Stimulated activated naive CD8-positive, alpha-beta T cell treated with anti-CD3 and anti-CD28 coated beads, Interleukin-15, Interleukin-2, amounts not matched to agents 100 U/mL and 50 U/mL, for 24 hours (primary cell): Measurements from ENCODE around the gene STT3B.
"Not testable (repeated sequence)": the region's sequence is repeated elsewhere in the genome, so short reads cannot be mapped to it uniquely, and the experiment has no call there.

Experiments used
- ATAC-seq: fragments of 150-1000 bp; cut with Tn5 transposase; one replicate; pipeline ENCODE4 v1.10.0; 2021
- DNase-seq: peaks from one replicate; pipeline ENCODE4 v3.0.0; 2021

STT3B gene

DNA sequence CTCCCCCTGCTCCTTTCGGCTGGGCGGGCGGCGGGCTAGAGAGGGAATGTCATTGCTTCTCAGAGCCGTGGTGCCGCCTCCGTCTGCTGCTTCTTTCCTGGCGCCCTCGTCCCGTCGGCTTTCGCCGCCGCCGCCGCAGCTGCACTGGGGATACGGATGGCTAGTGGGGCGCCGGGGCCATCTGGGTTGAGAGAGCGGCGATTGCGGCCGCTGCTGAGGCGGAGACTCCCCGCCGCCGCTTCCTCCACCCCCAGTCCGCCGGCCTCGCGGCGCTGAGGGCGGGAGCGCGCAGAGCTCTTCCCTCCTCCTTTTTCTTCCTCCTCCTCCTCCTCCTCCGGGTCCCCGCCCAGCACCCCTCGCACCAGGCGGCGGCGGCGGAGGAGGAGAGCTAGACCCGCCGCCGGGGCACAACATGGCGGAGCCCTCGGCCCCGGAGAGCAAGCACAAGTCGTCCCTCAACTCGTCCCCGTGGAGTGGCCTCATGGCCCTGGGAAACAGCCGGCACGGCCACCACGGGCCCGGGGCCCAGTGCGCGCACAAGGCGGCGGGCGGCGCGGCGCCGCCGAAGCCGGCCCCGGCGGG is at the start of gene STT3B:
TSS of gene STT3B (plus strand) at position 339 of the 582 bp plus-strand sequence. CDS start at position 413, 74 bp downstream.
- DNase-seq (peak; percentile 85), ATAC-seq (peak; percentile 63)

DNA sequence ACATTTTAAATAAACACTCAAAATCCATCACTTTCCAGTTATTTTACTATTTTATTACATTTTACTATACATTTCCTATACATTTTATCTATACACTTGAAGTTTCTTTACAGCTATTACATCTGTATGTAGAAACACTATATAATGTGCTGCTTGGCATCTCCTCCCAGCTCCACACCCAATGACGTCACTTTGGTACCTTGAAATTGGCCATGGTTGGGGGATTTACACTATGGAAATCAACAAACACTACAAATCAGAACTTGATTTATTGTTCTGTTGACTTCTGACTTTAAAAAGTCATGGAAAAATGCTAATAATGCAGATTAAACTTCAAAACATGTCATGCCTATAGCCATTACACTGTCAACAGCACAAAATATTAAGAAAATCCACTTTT is 48.9 kb upstream of the STT3B start:
- ATAC-seq: no peak

DNA sequence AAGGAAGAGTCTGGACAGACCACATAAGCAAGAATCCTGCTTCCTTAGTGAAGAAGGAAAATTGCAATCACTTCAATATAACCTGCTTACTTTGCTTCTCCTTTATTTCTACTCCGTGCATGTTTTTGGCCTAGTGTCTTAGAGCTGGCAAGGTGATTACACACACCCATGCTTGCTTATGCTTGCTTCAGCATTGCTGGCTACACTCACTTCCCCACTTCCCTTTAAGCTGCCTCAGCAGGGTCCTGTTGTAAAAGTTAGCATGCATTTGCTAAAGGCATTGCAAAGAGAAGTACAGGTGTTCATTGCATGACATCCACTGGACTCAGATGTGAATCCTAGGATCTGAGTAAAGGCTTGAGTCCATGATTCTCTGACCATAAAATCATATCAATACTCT is 47.5 kb upstream of the STT3B start:
- DNase-seq (no peak), ATAC-seq (no peak)

More for the DNA sequence above, 48.9 kb upstream of the STT3B start:
- DNase-seq: no peak

DNA sequence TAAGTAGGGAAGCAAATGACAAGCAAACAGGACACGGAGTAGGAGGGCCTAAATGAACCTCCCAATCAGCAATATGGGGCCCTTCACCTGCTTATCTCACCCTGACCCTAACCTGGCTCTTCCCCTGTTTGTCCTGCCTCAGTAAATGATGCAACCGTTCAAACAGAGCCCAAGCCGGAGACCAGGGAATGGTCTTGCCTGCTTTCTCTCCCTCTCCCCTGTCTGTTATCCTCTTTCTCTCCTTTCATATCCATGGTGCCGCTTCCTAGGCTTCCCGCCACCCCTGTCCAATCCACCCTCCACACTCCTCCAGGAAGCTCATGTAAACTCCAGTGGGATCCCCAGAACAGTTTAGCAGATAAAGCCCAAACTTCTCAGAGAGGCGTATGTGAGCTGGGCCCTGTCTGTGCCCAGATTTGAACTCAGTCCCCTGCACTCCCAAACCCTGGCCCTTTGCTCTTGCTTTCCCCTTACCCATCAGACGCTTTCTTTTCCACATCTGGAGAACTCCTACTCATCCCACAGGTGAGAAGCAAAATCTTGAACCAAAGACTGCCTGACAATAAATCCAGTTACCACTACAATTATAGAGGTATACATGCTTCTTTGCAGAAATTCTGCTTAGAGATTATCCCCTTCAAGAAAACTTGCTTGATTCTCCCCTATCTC is 45.7 kb upstream of the STT3B start:
- ATAC-seq: no peak
- DNase-seq: no peak

DNA sequence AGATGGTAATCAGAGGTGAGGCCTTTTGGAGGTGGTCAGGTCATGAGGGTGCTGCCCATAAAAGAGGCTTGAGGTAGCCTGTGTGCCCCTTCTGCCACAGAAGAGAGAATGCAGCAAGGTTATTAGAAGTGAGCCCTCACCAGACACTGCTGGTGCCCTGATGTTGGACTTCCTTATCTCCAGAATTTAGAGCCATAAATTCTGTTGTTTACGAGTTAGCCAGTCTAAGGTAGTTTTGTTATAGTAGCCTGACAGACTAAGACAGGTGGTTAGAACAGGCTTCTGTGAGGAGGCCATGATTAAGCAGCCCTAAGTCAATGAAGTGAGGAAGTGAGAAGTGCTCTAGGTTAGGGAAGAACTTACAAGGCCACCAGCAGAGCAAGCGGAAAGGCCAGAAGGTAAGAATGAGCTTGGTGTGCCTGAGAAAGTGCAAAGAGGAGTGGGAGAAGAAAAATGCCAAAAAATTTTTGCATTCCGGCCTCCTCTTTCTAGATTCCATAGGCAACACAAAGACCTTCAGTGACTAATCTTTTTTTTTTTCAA is 44.2 kb upstream of the STT3B start:
- no peak for ATAC-seq
- DNase-seq: no peak

DNA sequence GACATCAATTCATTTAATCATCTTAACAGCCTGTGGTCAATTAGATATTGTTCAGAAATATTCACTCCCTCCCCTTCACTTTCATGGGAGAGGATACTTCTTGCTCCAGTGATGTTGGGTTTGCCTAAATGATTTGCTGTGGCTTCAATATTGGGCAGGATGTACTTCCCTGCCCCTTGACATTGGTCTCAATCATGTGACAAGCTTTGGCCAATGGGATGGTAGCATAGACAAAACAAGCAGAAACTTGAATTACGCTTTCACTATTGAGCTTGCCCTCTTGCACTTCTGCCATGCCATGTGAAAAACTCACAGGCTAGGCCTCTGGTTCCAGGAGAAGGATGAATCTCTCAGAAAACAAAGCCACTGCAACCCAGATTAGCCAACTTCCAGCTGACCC is 42.2 kb upstream of the STT3B start:
- no peak for DNase-seq
- no peak for ATAC-seq

DNA sequence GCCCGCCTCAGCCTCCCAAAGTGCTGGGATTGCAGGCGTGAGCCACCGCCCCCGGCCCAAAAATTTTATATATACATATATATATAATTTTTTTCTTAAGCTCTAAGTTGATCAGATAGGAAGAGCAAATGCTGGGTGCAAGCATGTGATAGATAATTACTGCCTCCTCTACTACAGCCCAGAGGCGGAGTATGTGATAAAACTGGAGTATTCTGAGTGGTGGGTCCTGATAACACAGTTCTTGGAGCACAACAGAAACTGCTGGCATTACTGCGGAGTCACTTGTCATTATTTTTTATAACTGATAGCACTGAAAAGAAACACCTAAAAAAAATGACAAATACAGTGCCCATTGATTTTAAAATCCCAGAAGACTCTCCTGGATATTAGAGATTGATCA is 41.1 kb upstream of the STT3B start:
- ATAC-seq: no peak
- DNase-seq: no peak

DNA sequence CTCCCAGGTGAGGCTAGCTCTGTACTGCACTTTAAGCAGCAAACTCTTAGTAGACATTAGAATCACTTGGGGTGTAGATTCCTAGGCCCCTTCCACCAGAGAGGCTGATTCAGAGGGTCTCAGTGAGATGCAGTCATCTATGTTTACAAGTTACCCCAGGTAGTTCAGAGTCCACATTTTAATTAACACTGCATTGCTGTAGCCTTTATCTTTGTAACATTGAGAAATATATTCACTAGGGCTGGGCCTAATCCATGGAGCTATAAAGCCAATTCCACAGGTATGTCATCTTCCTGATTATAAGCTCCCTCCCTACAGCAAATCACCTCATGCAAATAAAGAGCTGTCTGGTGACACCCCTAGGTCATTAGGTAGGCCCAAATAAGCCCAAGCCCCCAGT is 39.6 kb upstream of the STT3B start:
- ATAC-seq: no peak

DNA sequence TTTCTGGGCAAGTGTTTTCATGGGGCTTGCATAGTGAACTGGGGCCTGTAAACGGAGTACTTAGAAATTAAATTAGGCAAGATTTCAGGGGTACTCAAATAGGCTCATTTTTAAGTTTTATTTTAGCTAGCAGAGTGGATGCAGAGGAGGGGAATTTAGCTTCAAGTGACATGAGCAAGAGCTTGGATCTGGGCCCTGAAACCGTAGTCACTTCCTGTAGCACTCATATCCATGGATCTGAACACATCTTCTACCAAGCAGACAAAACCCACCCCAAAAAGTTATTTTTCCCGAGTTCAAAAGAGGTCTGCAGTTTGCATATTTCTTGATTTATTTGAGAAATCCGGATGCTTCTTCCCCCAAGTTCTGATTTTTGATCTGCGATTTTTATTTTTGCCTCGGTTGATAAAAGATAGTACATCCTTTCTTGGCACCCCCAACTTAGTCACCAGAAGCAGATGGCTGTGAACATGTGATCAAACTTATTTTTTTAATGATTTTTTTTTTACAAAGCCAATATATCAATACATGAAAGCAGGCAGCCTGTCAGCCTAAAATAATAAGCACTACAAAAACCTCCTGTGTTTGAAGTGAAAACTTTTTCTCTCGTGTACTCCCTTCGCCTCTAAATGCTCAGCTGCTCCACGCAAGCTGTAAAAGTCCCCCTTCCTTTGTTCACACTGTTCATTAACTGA is 36.6 kb upstream of the STT3B start:
- no peak for ATAC-seq
- no peak for DNase-seq

More for the DNA sequence above, 39.6 kb upstream of the STT3B start:
- no peak for DNase-seq

DNA sequence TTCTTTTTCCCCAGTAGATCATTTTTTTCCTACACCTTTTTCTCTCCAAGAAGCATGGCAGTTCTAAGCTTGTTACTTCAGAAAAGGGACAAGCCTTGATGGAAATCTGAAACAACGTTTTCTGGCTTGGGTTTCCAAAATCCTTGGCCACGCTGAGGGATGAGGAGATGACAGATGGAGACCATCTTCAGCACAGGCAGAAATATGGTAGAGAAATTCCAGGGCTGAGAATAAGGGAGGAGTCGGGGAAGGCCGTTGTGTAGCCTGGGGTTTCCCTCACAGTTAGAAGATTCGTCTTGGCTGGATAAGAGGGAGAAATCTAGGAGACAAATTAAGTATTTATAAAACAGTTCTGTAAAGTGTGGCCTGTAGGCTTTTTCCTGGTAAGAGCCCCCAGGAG is 33.9 kb upstream of the STT3B start:
- DNase-seq (no peak), ATAC-seq (no peak)

DNA sequence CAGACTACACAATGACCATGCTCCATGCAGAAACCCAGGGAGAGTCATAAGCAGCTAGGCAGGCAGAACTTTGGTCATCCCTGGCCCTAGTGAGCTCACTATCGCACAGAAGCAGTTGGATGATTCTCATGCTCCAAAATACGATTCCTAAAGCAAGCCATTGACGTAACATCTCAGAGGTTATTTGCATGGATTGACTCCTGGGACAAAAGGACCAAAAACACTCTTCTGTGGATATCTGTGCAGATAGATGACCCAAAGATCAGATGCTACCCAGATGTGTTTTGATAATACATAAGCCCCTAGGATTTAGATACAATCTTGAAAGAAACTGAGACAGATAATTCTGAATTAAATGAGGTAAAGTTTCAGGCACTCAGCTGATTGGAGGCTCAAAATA is 33.4 kb upstream of the STT3B start:
- no peak for DNase-seq
- ATAC-seq: no peak

DNA sequence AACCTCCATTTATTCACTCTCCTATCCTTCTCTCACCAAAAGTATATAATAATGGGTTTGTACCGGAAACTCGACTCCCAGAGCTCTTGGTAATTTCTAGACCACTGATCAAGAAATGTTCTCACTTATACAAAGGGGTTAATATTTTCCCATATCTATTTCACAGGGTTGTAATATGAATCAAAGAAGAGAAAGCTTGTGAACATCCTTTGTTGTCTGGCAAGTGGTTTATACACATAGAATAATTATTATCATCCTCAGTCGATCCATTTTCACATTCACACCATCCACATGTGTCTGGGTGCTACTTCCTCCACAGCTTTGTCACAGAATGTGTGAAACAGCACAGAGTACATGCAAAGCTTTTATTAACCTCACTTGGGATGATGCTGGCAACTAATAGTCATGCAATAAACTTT is 29.9 kb upstream of the STT3B start:
- DNase-seq (no peak), ATAC-seq (peak; percentile 36)

DNA sequence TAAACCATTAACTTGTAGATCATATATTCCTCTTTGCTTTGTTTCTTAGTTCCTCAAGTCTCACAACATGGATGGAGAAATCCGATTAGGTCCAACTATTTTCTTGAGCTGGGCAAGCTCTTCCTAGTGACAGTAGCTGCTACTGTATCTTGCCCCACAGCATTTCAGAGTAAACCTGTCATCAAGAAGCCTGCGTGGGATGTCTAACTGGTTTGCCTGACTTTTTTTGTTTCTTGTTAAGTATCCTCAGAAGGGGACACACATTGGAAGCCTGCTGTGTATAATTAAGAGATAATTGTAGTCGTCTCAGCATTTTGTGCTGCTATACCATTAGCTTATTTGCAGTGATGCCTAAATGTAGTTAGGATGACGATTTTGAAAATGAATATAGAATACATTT is 29.3 kb upstream of the STT3B start:
- DNase-seq (no peak), ATAC-seq (no peak)

DNA sequence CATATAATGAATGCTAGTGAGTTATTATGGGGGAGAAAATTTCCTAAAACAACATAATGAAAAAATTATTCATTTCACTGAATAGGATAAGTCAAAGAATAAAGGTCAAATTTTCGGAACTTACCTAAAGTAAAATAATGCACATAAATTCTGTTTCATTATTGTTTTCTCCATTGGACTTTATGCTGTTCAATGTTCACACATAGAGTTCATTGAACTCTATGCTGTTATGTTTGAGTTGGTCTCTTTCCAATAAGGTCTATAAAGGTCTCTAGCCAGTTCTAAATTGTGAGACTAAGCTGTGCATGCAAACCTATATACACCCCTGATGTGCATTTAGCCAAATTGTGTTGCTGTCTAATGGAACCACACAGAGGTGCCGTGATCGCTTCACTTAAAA is 28.5 kb upstream of the STT3B start:
- ATAC-seq: no peak
- no peak for DNase-seq

DNA sequence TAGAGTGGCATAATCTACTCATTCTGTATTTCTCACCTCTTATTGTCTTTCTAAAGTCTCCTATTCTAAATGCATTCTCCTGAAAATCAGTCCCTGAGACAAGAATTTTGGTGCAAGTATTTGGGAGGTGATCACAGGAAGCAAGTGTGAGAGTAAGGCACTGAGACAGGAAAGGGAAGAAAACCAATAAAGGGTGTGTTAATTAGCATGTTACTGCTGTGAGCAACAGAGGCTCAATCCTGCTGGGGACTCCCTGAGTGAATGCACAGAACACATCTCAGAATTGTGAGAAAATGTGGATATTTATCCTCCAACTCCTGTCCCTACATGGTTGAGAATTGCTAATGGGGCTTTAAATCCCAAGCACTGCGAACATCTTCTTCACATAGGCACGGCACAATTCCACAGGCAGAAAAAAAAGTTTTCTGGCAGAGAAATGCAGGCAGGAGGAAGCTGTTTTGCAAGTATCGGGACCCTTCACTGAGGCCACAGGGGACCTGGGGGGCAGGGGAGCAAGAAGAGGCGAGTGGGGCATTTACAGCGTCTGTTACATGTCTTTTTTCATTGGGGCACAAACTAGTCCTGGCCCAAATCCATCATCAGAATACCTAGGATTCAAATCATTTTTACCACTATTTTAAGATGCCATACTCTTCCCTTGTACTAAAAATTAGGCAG is 27.2 kb upstream of the STT3B start:
- DNase-seq: no peak
- ATAC-seq: no peak

DNA sequence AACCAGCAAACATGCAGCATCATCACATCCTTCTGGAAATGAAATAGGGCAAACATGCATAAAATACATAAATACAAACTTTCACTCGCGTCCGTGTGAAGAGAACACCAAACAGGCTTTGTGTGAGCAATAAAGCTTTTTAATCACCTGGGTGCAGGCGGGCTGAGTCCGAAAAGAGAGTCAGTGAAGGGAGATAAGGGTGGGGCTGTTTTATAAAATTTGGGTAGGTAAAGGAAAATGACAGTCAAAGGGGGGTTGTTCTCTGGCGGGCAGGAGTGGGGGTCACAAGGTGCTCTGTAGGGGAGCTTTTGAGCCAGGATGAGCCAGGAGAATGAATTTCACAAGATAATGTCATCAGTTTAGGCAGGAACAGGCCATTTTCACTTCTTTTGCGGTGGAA is 26.2 kb upstream of the STT3B start:
- ATAC-seq, DNase-seq: not testable (repeated sequence)

DNA sequence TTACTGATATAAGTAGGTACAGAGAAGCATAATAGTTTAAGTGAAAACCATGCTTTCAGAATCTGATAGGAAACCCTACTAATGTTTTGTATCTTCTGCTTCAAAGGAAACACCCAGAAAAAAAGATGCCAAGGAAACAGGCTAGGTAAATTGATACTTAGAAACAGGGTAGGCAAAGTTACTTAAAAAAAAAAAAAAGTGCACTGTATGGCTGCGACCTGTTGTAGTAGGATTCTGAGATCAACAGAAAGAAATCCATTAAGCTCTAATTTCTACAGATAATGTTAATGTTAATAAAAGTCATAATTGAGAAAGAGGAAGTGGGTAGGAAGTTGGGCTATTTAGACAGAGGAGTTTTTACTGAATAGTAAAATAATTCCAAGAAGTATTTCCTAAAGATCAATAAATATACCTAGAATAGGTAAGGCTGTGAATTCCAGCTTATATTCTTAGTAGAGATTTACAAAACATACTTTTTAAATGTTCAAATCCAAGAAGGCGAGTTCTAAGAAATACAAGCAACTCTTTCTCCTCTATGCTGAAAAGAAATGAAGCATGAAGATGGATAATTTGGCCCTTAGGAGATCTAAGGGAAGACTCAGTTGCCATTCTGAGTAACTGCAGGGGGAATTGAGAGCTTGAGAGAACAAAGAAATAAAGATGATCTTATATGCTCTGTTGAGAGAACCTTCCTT is 24.1 kb upstream of the STT3B start:
- no peak for ATAC-seq
- no peak for DNase-seq

DNA sequence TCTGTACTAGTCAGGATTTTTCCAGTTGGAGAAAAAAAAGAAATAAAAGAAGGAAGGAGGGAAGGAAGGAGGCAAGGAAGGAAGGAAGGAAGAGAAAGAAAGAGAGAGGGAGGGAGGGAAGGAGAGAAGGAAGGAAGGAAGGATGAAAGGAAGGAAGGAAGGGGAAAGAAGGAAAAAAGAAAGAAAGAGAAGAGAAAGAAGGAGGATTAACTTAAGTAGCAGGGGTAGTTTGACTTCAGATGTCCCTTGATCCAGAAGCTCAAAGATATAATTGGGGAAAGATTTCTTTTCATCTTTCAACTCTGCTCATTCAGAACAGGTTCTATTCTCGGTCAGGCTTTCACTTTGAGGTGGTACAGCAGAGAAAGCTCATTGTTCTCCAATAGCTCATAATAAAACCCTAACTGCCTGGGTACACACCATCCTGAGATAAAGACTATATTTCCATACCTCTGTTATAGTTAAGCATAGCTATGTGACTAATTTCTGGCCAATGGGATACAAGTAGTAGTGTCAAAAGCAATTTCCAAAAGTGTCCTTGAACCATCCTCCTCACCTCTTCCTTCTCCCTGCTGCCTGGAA is 23.5 kb upstream of the STT3B start:
- DNase-seq (no peak), ATAC-seq (peak; percentile 55)

DNA sequence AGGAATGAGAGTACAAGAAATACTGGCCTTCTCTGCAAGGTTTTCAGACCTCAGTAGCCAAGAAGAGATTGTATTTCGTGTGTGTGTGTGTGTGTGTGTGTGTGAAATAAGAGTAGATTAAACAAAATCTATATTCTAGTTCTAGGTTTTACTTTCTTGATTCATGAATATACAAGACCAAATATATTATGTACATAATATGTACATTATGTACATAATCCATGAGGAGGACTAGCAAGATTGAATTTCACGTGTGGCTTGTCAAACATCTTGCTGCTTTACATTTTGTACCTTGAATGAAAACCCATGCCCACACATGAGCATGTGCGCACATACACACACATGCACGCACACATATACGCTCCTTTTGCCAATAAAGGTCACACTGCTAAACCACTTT is 18.2 kb upstream of the STT3B start:
- no peak for DNase-seq
- ATAC-seq: no peak

DNA sequence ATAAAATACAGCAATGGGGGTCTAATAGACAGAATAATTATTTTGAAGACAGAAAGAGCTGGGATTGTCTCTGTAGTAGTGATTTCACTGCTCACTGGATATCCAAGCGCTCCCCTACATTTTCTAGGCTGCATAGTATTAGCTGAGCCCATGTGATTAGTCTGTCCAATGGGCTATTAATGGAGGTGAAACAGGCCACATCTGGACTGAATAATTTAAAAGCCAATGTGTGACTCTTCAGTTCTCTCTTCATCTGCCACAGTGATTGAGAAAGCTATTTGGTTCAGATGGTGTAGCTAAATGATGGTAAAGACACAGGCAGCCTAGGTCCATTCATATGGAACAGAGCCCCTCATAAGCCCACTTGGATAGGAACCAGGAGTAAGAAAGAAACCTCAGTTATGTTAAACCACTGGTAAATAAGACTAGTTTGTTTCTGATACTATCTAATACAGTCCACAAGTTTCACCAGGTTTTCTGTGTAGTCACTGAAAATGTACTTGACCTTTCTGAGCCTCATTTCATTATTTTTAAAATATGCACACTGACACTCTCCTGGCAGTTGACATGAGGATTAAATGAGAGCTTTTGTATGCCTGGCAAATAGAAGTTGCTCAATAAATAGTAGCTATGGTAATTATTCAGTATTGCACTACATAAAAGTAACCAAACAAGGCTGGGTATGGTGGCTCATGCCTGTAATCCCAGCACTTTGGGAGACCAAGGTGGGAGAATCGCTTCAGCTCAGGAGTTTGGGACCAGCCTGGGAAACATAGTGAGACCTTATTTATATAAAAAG is 17.0 kb upstream of the STT3B start:
- DNase-seq (no peak), ATAC-seq (no peak)

DNA sequence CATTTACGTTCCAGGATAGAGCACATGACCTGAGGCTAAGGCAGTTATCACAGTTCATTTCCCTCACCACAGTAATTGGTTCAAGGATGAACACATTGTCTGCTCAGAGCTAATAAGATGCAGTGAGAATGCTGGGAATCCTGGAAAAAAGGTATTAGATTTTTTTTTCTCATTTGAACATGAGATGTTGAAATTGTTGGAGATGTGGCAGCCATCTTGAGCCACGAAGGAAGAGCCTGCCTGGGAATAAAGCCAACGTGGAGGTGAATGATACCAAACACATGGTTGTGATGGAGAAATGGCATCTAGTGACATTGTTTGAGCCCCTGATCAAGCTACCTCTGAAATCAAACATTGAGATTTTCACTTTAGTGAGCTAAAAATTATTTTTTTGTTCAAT is 16.0 kb upstream of the STT3B start:
- DNase-seq (no peak), ATAC-seq (no peak)
